Middle frontal gyrus (tissue), 1 donor: ENCODE results near the gene SOX10.
"Not testable (repeated sequence)": the region's sequence is repeated elsewhere in the genome, so short reads cannot be mapped to it uniquely, and the experiment has no call there.

ENCODE experiments used
- DNase-seq: peaks from one replicate; pipeline ENCODE4 v3.0.0-alpha.2; 2015; ENCODE audit warnings: low spot score; ENCODE audit errors: extremely low spot score

The SOX10 gene

DNA sequence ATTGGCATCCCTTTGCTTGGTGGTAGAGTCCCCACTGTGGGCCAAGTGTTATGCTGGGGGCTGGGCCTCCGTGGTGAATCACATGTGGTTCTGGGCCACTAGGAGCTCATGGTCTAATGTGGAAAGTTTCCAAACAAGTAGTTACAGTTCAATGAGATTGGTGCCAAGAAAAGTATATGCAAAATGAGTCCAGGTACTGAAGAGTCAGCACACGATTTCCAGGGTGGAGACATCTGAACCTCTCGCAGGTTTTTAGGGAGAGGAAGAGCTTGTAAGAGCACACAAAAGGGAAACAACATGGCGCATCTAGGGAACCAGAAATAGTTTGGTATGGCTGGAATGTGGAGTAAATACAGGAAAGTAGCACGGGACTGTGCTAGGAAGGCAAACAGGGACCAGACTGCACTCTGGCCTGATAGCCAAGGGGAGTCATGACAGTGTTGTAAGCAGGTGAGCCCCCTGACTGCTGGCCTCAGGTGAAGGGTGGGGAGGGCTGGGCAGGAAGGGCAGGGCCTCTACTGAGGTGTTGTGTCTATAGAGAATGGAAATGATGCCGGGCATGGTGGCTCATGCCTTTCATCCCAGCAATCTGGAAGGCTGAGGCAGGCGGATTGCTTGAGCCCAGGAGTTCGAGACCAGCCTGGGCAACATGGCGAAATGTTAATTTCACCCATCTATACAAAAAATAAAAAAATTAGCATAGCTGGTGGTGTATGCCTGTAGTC, 18.3 kb downstream of the SOX10 start:
- DNase-seq = no peak

DNA sequence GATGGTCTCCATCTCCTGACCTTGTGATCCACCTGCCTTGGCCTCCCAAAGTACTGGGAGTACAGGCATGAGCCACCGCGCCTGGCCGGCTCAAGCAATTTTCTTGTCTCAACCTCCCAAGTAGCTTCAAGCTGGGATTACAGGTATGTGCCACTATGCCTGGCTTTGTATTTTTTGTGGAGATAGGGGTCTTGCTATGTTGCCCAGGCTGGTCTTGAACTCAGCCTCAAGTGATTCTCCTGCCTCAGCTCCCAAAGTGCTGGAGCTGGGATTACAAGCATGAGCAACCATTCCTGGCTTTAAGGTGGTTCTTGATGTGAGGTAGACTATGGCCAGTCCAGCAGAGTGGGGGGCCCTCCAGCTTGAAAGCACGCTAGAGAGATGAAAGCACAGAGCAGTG, 23.3 kb downstream of the SOX10 start:
- DNase-seq = no peak

DNA sequence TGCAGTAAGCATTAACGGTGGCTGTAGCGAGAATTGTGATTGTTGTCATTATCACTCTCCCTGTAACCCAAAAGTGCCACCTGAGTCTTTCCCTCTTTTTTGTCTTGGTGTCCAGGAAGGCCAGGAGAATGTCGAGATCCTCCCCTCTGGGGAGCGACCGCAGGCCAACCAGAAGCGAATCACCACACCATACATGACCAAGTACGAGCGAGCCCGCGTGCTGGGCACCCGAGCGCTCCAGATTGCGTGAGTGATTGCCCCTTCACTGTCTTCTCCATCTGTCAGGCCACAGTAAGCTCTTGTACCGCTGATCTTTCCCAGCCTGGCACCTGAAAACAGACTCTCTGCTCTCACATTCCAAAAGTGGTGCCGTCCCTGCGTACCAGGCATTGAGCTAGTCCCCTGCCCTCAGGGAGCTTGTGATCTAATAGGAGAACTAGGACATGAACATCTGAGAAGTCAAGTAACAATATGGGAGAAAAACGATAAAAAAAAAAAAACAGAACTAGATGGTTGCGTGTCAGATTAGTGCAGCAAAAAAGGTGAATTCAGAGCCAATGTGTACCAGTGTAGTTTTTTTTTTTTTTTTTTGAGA, 25.0 kb downstream of the SOX10 start:
- no peak for DNase-seq

DNA sequence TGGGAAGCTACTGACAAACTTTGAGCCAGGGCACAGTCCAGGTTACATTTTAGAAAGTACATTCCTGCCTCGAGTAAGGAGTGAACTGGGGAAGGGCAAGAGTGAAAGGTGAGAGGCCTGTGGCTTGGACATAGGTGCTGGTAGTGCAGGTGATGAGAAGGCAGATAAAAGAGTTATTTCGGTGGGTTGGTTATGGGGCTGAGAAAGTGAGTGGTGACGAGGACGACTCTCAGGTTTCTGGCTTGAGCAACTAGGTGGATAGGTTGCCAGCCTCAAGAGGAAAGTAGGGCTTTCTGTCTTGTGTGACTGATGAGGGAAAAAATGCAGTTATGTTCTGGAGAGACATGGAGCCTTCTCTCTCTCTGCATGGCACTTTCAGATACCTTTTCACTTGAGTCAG, 27.1 kb downstream of the SOX10 start:
- no peak for DNase-seq

DNA sequence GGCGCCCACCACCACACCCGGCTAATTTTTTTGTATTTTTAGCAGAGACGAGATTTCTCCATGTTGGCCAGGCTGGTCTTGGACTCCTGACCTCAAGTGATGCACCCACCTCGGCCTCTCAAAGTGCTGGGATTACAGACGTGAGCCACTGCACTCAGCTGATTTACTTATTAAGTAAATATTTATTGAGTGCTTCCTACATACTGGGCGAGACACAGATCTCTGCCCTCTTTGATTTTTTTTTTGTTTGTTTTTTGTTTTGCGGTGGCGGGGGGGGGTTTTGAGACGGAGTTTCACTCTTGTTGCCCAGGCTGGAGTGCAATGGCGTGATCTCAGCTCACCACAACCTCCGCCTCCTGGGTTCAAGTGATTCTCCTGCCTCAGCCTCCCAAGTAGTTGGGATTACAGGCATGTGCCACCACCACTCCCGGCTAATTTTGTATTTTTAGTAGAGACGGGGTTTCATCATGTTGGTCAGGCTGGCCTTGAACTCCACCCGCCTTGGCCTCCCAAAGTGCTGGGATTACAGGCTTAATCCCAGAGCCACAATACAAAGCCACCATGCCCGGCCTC, 28.4 kb downstream of the SOX10 start:
- not testable (repeated sequence) for DNase-seq

DNA sequence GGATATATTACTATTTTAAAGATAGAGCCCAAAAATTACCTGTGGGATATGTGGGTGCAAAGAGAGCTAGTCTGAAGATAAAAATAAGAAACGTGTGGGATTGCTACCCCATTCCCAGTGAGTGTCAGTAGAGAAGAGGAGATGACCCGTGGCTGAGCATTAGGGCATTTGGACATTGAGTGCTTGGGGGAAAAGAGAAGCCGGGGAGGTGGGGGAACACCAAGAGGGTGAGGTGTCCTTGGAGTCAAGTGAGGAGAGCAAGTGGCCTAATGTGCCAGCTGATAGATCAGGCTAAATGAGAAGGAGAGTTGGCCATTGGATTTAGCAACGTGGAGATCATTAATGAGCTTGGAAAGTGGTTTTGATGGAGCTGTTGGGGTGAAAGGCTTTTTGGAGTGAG, 29.7 kb downstream of the SOX10 start:
- no peak for DNase-seq

DNA sequence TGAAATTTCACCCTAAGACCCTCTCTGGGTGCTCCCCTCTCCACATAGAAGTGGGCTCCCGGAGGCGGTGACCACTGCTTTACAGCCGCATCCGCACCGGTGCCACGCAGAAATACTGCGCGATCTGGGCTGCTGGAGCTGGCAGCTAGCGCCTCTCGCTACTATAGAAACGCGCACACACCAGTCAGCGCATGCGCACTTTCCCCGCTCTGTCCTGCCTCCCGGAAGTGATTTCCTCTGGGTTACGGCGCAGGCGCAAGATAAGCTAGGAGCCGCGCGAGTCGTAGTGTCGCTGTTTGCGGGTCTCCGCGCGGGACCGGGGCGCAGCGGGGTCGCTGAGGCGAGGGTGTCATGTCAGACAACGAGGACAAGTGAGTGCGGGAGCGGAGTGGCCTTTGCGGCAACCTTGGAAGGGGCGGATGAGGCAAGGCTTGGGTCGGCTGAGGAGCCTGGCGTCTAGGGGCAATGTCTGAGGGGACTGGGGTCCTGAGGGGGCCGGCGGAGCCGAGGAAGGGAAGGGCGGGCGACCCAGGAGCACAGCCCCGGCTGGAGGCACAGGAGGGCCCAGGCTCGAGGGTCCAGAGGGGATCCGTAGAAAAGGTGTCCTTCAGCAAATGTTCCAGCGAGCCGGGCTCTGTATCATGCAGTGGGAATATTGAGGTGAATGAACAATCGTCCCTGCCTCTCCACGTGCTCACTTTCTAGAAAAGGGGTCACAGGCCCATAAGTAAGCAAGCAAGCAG, 30.7 kb downstream of the SOX10 start, which contains the start of the genes C22orf23 and POLR2F:
C22orf23 (minus strand) TSS at position 165 of the 743 bp plus-strand sequence. CDS start 452 bp downstream, outside the sequence.
POLR2F (plus strand) TSS at position 263 of the 743 bp plus-strand sequence; CDS start at position 352, 89 bp downstream.
- peak; percentile 95 for DNase-seq

DNA sequence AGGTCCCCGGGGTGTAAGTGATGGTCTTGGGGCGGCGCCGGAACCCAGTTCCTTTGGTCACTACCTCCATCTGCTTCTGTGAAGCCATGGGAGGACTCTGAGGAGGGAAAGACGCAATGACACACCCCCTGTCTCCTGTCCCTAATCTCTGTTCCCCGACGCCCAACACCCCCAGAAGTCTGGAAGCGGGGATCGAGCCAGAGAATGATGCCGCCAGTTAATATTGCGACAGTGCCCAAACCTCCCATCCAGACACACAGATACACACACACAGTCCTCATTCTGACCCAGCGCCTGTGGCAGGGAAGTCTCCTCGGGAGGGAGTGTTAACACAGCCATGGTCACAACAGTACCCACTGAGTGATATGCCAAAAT, 31.3 kb downstream of the SOX10 start:
- no peak for DNase-seq

DNA sequence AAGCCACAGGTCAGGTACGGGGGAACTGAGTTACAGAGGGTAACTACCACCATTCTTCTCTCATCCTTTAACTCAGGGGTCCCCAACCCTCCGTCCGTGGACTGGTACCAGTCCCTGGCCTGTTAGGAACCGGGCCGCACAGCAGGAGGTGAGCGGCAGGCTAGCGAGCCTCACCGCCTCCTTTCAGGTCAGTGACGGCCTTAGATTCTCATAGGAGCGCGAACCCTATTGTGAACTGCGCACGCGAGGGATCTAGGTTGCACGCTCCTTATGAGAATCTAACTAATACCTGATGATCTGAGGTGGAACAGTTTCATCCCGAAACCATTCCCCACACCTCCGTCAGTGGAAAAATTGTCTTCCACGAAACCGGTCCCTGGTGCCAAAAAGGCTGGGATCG, 31.7 kb downstream of the SOX10 start:
- DNase-seq = not testable (repeated sequence)

DNA sequence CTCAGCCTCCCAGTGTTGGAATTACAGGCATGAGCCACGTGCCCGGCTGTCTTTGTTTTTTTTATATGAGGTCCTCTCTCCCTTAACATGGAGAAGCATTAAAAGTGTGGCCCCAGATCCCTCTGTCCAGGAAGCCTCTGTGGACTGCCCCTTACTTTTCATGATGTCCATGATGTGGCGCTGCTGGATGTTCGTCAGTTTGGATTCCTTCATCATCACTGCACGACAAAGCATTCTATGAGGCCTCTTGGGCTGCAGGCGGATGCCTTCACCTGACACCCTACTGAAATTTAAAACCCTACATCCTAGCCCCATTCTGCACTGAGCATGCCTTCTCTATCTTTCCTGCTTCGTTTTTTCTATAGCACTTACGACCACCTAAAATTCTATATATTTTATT, 33.0 kb downstream of the SOX10 start:
- no peak for DNase-seq

DNA sequence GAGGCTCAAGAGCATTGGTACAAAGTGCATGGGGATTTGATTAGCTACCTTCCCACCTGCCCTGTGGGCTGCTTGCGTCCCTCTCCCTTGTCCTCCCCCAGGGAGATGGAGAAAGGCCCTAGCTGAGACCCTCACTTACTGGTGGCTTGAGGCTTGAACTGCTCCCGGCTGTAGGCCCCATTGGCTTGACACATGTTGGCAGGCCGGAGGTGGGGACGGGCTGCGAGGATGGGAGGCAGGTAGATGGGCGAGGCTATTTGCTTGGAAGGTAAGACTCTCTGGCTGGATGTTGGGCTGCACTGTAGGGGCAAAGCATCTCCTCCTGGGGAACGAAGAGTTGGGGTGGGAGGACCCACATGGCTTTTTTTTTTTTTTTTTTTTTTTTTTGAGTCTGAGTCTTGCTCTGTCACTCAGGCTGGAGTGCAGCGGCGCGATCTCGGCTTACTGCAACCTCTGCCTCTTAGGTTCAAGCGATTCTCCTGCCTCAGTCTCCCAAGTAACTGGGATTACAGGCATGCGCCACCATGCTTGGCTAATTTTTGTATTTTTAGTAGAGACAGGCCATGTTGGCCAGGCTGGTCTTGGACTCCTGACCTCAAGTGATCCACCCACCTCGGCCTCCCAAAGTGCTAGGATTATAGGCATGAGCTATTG, 37.1 kb downstream of the SOX10 start:
- not testable (repeated sequence) for DNase-seq

DNA sequence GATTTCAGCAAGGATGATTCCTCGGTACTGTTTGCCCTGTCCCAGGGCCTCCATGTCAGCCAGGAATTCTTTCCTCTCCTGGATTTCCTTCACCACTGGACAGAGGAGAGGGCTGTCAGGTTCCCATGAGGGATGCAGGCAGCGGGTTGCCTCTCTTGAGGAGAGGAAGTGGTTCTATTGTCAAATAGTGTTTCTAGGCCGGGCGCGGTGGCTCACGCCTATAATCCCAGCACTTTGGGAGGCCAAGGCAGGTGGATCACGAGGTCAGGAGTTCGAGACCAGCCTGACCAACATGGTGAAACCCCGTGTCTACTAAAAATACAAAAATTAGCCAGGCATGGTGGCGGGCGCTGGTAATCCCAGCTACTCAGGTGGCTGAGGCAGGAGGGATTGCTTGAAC, 39.9 kb downstream of the SOX10 start:
- DNase-seq = not testable (repeated sequence)

DNA sequence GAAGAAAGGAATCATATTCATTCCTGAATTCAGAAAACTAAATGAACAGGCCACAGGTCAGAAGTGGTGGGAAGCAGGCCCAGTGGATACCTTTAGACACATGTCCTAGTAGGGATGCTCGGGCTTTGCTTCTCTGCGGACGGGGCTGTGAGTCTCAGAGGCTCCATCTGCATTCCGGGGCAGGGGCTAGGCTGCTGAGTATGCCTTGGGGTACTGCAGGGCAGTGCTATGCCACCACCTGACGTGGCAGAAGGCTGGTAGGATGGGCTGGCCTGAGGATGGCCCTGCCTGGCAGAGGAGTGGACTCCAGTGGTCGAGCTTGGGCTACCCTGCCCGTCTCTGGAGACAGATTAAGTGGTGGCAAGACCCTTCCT, 40.5 kb downstream of the SOX10 start:
- no peak for DNase-seq

DNA sequence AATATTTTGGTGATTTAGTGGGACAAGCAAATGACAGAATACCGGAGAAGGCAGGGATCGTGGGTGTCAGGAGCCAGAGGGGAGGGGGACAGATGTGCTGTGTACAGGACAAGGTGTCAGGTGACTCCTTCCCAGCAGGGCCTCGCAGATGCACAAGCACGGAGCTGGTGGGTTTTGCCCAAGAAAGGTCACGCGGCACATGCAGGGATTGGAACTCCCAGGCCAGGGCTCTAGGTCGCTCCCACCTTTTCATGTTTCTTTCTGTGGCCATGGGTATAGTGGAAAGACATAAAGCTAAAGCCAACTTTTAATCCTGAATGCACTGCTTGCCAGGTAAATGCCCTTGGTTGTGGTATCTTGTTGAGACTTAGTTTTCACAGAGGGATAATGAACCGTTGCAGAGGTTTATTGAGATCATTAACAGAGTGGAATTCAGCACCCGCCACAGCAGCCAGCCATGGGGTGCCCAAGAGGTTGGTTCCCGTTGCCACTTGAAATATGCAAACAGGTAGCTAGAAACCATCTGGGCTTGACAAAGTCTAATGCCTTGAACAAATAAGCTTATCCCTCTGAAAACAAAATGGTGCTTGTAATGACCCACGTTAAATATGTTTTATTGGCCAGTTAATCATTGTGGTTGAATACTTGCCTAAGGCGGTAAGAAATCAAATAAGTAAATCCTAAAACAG, 41.1 kb downstream of the SOX10 start:
- DNase-seq = no peak

DNA sequence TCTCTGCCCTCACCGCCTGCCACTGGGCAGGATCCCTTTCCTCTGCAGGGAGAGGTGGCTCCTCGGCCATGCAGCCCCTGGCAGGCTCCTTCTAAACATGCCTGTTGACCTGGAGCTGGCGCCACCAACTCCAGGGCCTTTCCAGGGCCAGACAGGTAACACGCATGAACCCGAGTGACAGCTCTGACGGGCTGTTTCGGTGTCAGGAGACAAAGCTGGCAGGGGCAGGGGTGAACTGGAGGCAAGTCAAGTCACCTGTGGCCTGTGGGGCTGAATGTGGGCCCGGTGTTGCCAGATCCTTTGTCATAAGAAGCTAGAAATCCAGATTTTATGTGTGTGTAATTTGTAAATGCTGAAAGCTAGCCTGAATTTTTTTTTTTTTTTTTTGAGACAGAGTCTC, 42.2 kb downstream of the SOX10 start:
- DNase-seq = no peak

DNA sequence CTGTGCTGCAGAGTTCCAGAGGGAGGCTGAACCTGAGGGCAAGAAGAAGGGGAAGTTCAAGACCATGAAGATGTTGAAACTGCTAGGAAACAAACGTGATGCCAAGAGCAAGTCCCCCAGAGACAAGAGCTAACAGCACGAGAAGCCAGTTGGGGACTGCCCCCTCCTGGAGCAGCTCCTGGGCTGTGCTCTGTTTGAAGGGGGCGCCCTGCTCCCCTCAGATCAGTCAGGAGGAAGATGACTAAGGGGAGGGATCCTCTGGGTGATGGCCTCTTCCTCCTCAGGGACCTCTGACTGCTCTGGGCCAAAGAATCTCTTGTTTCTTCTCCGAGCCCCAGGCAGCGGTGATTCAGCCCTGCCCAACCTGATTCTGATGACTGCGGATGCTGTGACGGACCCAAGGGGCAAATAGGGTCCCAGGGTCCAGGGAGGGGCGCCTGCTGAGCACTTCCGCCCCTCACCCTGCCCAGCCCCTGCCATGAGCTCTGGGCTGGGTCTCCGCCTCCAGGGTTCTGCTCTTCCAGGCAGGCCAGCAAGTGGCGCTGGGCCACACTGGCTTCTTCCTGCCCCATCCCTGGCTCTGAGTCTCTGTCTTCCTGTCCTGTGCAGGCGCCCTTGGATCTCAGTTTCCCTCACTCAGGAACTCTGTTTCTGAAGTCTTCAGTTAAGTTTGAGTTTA, 43.5 kb downstream of the SOX10 start:
- DNase-seq = no peak

DNA sequence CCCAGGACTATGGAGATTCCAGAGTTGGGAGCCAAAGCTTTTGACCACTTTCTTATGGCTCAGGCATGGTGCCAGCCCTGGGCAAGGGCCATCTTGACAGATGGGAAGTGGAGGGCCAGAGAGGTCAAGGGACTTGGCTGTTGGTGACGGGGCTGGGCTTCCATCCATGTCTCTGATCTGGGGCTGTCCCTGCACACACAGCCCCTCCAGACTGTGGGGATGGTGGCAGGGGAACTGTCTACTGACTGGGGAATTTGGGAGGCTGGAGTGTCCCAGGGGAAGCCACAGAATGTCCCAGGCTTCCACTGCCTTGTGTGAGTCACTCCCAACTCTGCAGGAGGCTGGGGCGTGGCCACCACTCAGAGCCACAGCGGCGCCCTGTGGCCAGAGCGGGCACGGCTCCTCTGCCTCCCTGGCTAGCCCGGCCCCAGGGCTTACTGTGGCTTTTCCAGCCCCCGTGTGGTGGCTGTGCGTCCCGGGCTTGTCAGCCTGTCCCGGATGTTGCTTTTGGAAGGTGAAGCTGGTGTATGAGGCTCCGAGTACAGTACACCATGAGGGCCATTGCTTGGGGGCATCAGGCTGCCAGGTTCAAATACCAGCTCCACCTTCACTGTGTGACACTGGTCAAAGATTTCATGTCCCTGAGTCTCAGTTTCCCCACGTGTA, 50.5 kb downstream of the SOX10 start:
- peak; percentile 63 for DNase-seq

DNA sequence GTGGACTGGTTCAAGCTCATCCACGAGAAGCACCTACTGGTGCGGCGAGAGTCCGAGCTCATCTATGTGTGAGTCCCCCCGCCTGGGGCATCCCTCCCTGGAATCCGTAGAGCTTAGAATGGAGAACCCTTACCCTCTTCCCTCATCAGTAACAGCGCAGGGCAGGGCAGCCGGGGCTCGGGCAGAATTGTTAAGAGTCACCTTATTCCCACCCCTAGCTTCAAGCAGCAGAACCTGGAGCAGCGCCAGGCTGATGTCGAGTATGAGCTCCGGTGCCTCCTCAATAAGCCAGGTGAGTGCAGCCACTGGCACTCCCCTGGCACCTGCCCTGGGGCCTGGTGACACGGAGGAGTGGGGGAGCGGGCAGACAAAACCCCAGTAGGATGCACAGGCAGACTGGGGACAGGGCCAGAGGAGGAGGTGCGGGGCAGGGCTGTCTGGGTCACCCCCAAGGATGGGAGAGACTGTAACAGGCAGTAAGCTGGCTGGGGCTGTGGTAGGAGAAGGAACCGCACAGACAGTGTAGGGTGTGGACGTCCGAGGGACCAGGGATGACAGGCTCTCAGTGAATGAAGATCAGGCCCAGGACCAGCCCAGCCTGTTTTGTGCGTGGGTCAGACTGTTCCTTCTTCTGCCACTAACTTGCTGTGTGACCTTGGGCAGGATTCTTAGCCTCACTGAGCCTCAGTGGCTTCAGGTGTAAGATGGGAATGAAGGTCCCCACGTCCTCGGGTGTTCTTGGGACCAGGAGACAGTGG, 51.4 kb downstream of the SOX10 start:
- no peak for DNase-seq

DNA sequence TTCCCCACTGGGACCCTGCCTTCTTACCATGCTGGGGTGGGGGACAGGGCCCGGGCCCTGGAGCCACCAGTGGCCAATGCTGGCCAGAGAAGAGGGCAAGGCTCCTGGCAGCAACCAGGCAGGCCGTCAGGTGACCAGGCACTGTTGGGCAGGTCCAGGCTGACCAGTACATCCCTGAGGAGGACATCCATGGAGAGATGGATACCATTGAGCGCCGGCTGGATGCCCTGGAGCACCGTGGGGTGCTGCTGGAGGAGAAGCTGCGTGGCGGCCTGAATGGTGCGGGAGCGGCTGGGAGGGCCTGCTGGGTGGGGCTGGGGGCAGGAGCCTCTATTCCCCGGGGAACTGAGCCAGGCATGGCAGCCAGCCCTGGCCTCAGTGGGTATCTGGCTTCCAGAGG, 52.0 kb downstream of the SOX10 start:
- DNase-seq = no peak
